Naive B cell (primary cell): Measurements from ENCODE around the gene GNB1L. TPM values are rescaled to one million over a fixed set of nuclear protein-coding genes. Genes with fewer than 3 reads are reported as not detected.
A peak's percentile ranks its signal among the peaks of the same experiment; 100 is the strongest.

Experiments used
- ATAC-seq, 2 donors: fragments of 150-1000 bp; cut with Tn5 transposase; 2 replicates each; pipeline ENCODE4 v1.10.0; 2021; ENCODE audit warnings: low read depth in 2 of 2, mild to moderate bottlenecking in 2 of 2, moderate library complexity in 2 of 2
- DNase-seq: peaks from one replicate; pipeline ENCODE4 v3.0.0; 2022
- H3K27ac Mint-ChIP-seq, 6 donors: one replicate each; pipeline ENCODE4 v1.8.0; 2020 to 2022; ENCODE audit warnings: mild to moderate bottlenecking in 6 of 6, mixed read lengths in 6 of 6, moderate library complexity in 5 of 6, inconsistent platforms in 2 of 6
- H3K27me3 Mint-ChIP-seq, 3 donors: one replicate each; pipeline ENCODE4 v1.8.0; 2021 to 2022; ENCODE audit warnings: mixed read lengths in 3 of 3, mild to moderate bottlenecking in 1 of 3
- H3K36me3 Mint-ChIP-seq, 2 donors: one replicate each; pipeline ENCODE4 v1.8.0; 2020 to 2022; ENCODE audit warnings: mixed read lengths in 2 of 2, inconsistent platforms in 1 of 2, mild to moderate bottlenecking in 1 of 2
- H3K4me1 Mint-ChIP-seq, 3 donors: one replicate each; pipeline ENCODE4 v1.8.0; 2020 to 2022; ENCODE audit warnings: mixed read lengths in 3 of 3, inconsistent platforms in 1 of 3, mild to moderate bottlenecking in 1 of 3, moderate library complexity in 1 of 3
- H3K4me3 Mint-ChIP-seq, 8 donors: one replicate each; pipeline ENCODE4 v1.8.0; 2020 to 2022; ENCODE audit warnings: mild to moderate bottlenecking in 8 of 8, mixed read lengths in 8 of 8, moderate library complexity in 8 of 8, inconsistent platforms in 2 of 8
- H3K9me3 Mint-ChIP-seq, 7 donors: one replicate each; pipeline ENCODE4 v1.8.0; 2020 to 2022; ENCODE audit warnings: mixed read lengths in 7 of 7, mild to moderate bottlenecking in 5 of 7, inconsistent platforms in 2 of 7, moderate library complexity in 1 of 7
- polyA plus RNA-seq, 6 donors: library from polyadenylated mRNA; unstranded; fragments of 300-500 nt; fragmentation: Illumina TruSeq; gene quantifications; one replicate each; pipeline ENCODE4 v1.2.3, GENCODE V29; 2021; ENCODE audit warnings: low read depth in 6 of 6

The GNB1L gene
- polyA plus RNA-seq, 6 donors from 2014 or later: 6.2 to 14.8 (median 12.0) TPM

GRCh38 chr22:19760951-19761724, 93.5 kb downstream of the GNB1L start:
- no peak for DNase-seq
- peaks cover 38 to 76% (median 67%) of the 10 kb centered on the region in 3 donors for H3K27me3 Mint-ChIP-seq
- no peak overlapping the region for H3K27ac Mint-ChIP-seq
- peaks cover 27 to 36% (median 32%) of the 10 kb centered on the region in 3 donors for H3K4me1 Mint-ChIP-seq
- peaks cover 8 to 13% of the 10 kb centered on the region in 2 donors for H3K36me3 Mint-ChIP-seq
- H3K4me3 Mint-ChIP-seq: peak overlapping the region; percentile 68 to 85 (median 78)
- peaks cover 0 to 7% (median 0%) of the 10 kb centered on the region in 7 donors for H3K9me3 Mint-ChIP-seq
- ATAC-seq: no peak

GRCh38 chr22:19760058-19760950, 94.4 kb downstream of the GNB1L start, which contains the start of gene TBX1:
Gene TBX1, plus strand, starts transcription at chr22:19760778. Its CDS starts 66 bp downstream, at chr22:19760844.
- ATAC-seq (no peak), DNase-seq (no peak)
- Mint-ChIP-seq H3K4me3 (peak within 1 kb of the TSS; percentile 80 to 99 (median 90)), H3K27me3 (peaks cover 45 to 80% (median 75%) of the 10 kb centered on the region in 3 donors), H3K36me3 (peaks cover 8 to 13% of the 10 kb centered on the region in 2 donors), H3K9me3 (peaks cover 0 to 7% (median 0%) of the 10 kb centered on the region in 7 donors), H3K27ac (peak within 1 kb of the TSS in 2 of 6 donors; percentile 63 to 64), H3K4me1 (peaks cover 31 to 42% (median 37%) of the 10 kb centered on the region in 3 donors)

- Mint-ChIP-seq H3K4me3 (peak overlapping the region; percentile 80 to 99 (median 90)), H3K27ac (peak overlapping the region in 1 of 6 donors; percentile 64), H3K9me3 (peaks cover 0 to 7% (median 0%) of the 10 kb centered on the region in 7 donors), H3K36me3 (peaks cover 8 to 13% of the 10 kb centered on the region in 2 donors), H3K4me1 (peaks cover 34 to 42% (median 37%) of the 10 kb centered on the region in 3 donors), H3K27me3 (peaks cover 40 to 80% (median 74%) of the 10 kb centered on the region in 3 donors)
- DNase-seq (no peak), ATAC-seq (no peak)
Observed at GRCh38 chr22:19759427-19760057, 95.1 kb downstream of the GNB1L start.

- ATAC-seq (no peak), DNase-seq (no peak)
- Mint-ChIP-seq H3K27me3 (peaks cover 42 to 80% (median 77%) of the 10 kb centered on the region in 3 donors), H3K4me3 (peak overlapping the region in 5 of 8 donors; percentile 54 to 90 (median 59)), H3K4me1 (peaks cover 34 to 42% (median 37%) of the 10 kb centered on the region in 3 donors), H3K36me3 (peaks cover 8 to 13% of the 10 kb centered on the region in 2 donors), H3K9me3 (peaks cover 0 to 7% (median 0%) of the 10 kb centered on the region in 7 donors), H3K27ac (no peak overlapping the region)
Observed at GRCh38 chr22:19758896-19759426, 95.7 kb downstream of the GNB1L start.

GRCh38 chr22:19757985-19758895, 96.4 kb downstream of the GNB1L start:
- peaks cover 0 to 7% (median 0%) of the 10 kb centered on the region in 7 donors for H3K9me3 Mint-ChIP-seq
- ATAC-seq: no peak
- H3K27ac Mint-ChIP-seq: peak overlapping the region in 1 of 6 donors; percentile 58
- DNase-seq: no peak
- peaks cover 43 to 80% (median 76%) of the 10 kb centered on the region in 3 donors for H3K27me3 Mint-ChIP-seq
- peaks cover 8 to 13% of the 10 kb centered on the region in 2 donors for H3K36me3 Mint-ChIP-seq
- peak overlapping the region in 7 of 8 donors; percentile 63 to 90 (median 86) for H3K4me3 Mint-ChIP-seq
- peaks cover 34 to 42% (median 37%) of the 10 kb centered on the region in 3 donors for H3K4me1 Mint-ChIP-seq

GRCh38 chr22:19757140-19757984, 97.3 kb downstream of the GNB1L start:
- DNase-seq (no peak), ATAC-seq (peak; percentile 24 to 55)
- Mint-ChIP-seq H3K4me1 (peaks cover 34 to 42% (median 34%) of the 10 kb centered on the region in 3 donors), H3K27me3 (peaks cover 44 to 79% (median 78%) of the 10 kb centered on the region in 3 donors), H3K9me3 (peaks cover 0 to 7% (median 0%) of the 10 kb centered on the region in 7 donors), H3K4me3 (peak overlapping the region; percentile 63 to 89 (median 84)), H3K36me3 (peaks cover 8 to 13% of the 10 kb centered on the region in 2 donors), H3K27ac (peak overlapping the region in 3 of 6 donors; percentile 43 to 74 (median 58))

- ATAC-seq (peak; percentile 59 to 64), DNase-seq (peak; percentile 44)
- peaks cover 8 to 13% of the 10 kb centered on the region in 2 donors for H3K36me3 Mint-ChIP-seq
- peaks cover 38 to 77% (median 69%) of the 10 kb centered on the region in 3 donors for H3K27me3 Mint-ChIP-seq
- H3K4me1 Mint-ChIP-seq: peaks cover 30 to 39% (median 31%) of the 10 kb centered on the region in 3 donors
- peaks cover 0 to 7% (median 0%) of the 10 kb centered on the region in 7 donors for H3K9me3 Mint-ChIP-seq
- peak overlapping the region; percentile 59 to 88 (median 78) for H3K4me3 Mint-ChIP-seq
- no peak overlapping the region for H3K27ac Mint-ChIP-seq
Observed at GRCh38 chr22:19756288-19757128, 98.2 kb downstream of the GNB1L start.

GRCh38 chr22:19755722-19756287, 98.9 kb downstream of the GNB1L start:
- Mint-ChIP-seq H3K4me1 (peaks cover 29 to 37% (median 30%) of the 10 kb centered on the region in 3 donors), H3K27me3 (peaks cover 37 to 83% (median 70%) of the 10 kb centered on the region in 3 donors), H3K4me3 (peak overlapping the region; percentile 59 to 87 (median 80)), H3K9me3 (peaks cover 0 to 7% (median 0%) of the 10 kb centered on the region in 7 donors), H3K27ac (no peak overlapping the region), H3K36me3 (peaks cover 8 to 13% of the 10 kb centered on the region in 2 donors)
- ATAC-seq (no peak), DNase-seq (no peak)

GRCh38 chr22:19755145-19755710, 99.4 kb downstream of the GNB1L start:
- peaks cover 27 to 34% (median 29%) of the 10 kb centered on the region in 3 donors for H3K4me1 Mint-ChIP-seq
- ATAC-seq: no peak
- H3K27ac Mint-ChIP-seq: no peak overlapping the region
- no peak for DNase-seq
- peaks cover 5 to 9% of the 10 kb centered on the region in 2 donors for H3K36me3 Mint-ChIP-seq
- peaks cover 34 to 81% (median 67%) of the 10 kb centered on the region in 3 donors for H3K27me3 Mint-ChIP-seq
- peak overlapping the region in 5 of 8 donors; percentile 9 to 82 (median 25) for H3K4me3 Mint-ChIP-seq
- H3K9me3 Mint-ChIP-seq: peaks cover 0 to 5% (median 0%) of the 10 kb centered on the region in 7 donors
